SK-N-SH treated with all-trans-retinoic acid at 6 μM for 48 hours (cell line): ENCODE data around the gene GANC.
"Not testable (repeated sequence)": the region's sequence is repeated elsewhere in the genome, so short reads cannot be mapped to it uniquely, and the experiment has no call there.

Experiments
- ATAC-seq: fragments of 200-7000 bp; cut with Tn5 transposase; 3 replicates; pipeline ENCODE4 v1.9.1; 2020; ENCODE audit warnings: mild to moderate bottlenecking, moderate library complexity
- ARNTL ChIP-seq: fragments of 450-650 bp; formaldehyde crosslinking; IDR thresholded peaks from 2 replicates; pipeline ENCODE4 v1.5.0; 2020; ENCODE audit warnings: low read depth, mild to moderate bottlenecking, moderate library complexity, borderline replicate concordance
- BACH2 ChIP-seq: fragments of 250-450 bp; sonication (Bioruptor Pico); IDR thresholded peaks from 2 replicates; pipeline ENCODE4 v1.9.0; 2021; ENCODE audit warnings: mild to moderate bottlenecking, borderline replicate concordance
- CSDC2 ChIP-seq: fragments of 250-450 bp; sonication (Bioruptor Pico); IDR thresholded peaks from 2 replicates; pipeline ENCODE4 v1.5.0; 2020; ENCODE audit warnings: mild to moderate bottlenecking, moderate library complexity
- ESRRG ChIP-seq: fragments of 250-450 bp; sonication (Bioruptor Pico); IDR thresholded peaks from 2 replicates; pipeline ENCODE4 v1.6.1; 2021; ENCODE audit warnings: mild to moderate bottlenecking
- GLIS3 ChIP-seq: fragments of 250-450 bp; sonication (Bioruptor Pico); IDR thresholded peaks from 2 replicates; pipeline ENCODE4 v1.5.0; 2020; ENCODE audit warnings: mild to moderate bottlenecking, moderate library complexity
- ISL1 ChIP-seq: fragments of 250-450 bp; sonication (Bioruptor Pico); IDR thresholded peaks from 2 replicates; pipeline ENCODE4 v2.1.2; 2022; ENCODE audit warnings: mild to moderate bottlenecking, moderate library complexity
- OSR1 ChIP-seq: fragments of 250-450 bp; sonication (Bioruptor Pico); IDR thresholded peaks from 2 replicates; pipeline ENCODE4 v1.8.0; 2022; ENCODE audit warnings: moderate library complexity, mild to moderate bottlenecking, inconsistent platforms
- ZC3H10 ChIP-seq: fragments of 250-450 bp; sonication (Bioruptor Pico); IDR thresholded peaks from 2 replicates; pipeline ENCODE4 v1.5.1; 2021; ENCODE audit warnings: mild to moderate bottlenecking, moderate library complexity
- ZFP3 ChIP-seq: fragments of 250-450 bp; sonication (Bioruptor Pico); IDR thresholded peaks from 2 replicates; pipeline ENCODE4 v1.5.0; 2020; ENCODE audit warnings: mild to moderate bottlenecking, moderate library complexity
- ZFP30 ChIP-seq: fragments of 450-650 bp; formaldehyde crosslinking; IDR thresholded peaks from 2 replicates; pipeline ENCODE4 v1.5.0; 2022; ENCODE audit warnings: mild to moderate bottlenecking, moderate library complexity
- TF ChIP-seq, protein P1 (sequence below): fragments of 250-450 bp; sonication (Bioruptor Pico); IDR thresholded peaks from 2 replicates; pipeline ENCODE4 v1.5.1; 2020; ENCODE audit warnings: low read depth, mild to moderate bottlenecking, moderate library complexity
- TF ChIP-seq, protein P2 (sequence below): fragments of 250-450 bp; sonication (Bioruptor Pico); IDR thresholded peaks from 2 replicates; pipeline ENCODE4 v1.8.0; 2020; ENCODE audit warnings: mild to moderate bottlenecking, moderate library complexity, borderline replicate concordance
- TF ChIP-seq, protein P3 (sequence below): fragments of 250-450 bp; sonication (Bioruptor Pico); IDR thresholded peaks from 2 replicates; pipeline ENCODE4 v1.5.1; 2021; ENCODE audit warnings: mild to moderate bottlenecking, moderate library complexity
- TF ChIP-seq, protein P4 (sequence below): fragments of 250-450 bp; sonication (Bioruptor Pico); IDR thresholded peaks from 2 replicates; pipeline ENCODE4 v1.5.0; 2020; ENCODE audit warnings: mild to moderate bottlenecking, moderate library complexity
- TF ChIP-seq, protein P5 (sequence below): fragments of 250-450 bp; sonication (Bioruptor Pico); IDR thresholded peaks from 2 replicates; pipeline ENCODE4 v1.8.0; 2021; ENCODE audit warnings: low read depth, mild to moderate bottlenecking, moderate library complexity, borderline replicate concordance

Gene GANC

DNA sequence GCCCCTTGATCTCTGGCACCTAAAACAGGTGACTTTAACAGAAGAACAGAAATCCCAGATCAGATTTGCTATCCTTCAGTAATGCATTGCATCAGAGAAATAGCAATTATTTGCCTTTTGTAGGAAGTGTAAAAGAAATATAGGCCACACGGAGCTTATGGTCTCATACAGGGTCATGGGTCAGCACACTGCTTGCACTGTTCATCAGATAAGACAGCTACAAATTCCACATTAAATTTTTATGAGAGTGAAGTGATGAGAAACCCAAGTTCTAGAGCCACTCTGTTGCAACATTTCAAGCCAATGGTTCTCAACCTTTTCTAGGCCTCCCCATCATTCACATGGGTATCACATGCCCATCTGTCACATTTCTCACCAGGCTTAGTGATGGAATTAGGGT, 33.7 kb downstream of the GANC start (continued):
- TF ChIP-seq, protein P1, sequence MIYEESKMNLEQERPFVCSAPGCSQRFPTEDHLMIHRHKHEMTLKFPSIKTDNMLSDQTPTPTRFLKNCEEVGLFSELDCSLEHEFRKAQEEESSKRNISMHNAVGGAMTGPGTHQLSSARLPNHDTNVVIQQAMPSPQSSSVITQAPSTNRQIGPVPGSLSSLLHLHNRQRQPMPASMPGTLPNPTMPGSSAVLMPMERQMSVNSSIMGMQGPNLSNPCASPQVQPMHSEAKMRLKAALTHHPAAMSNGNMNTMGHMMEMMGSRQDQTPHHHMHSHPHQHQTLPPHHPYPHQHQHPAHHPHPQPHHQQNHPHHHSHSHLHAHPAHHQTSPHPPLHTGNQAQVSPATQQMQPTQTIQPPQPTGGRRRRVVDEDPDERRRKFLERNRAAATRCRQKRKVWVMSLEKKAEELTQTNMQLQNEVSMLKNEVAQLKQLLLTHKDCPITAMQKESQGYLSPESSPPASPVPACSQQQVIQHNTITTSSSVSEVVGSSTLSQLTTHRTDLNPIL, result no peak
- no peak for TF ChIP-seq ARNTL (CRISPR knock-in tag)
- TF ChIP-seq, protein P2, sequence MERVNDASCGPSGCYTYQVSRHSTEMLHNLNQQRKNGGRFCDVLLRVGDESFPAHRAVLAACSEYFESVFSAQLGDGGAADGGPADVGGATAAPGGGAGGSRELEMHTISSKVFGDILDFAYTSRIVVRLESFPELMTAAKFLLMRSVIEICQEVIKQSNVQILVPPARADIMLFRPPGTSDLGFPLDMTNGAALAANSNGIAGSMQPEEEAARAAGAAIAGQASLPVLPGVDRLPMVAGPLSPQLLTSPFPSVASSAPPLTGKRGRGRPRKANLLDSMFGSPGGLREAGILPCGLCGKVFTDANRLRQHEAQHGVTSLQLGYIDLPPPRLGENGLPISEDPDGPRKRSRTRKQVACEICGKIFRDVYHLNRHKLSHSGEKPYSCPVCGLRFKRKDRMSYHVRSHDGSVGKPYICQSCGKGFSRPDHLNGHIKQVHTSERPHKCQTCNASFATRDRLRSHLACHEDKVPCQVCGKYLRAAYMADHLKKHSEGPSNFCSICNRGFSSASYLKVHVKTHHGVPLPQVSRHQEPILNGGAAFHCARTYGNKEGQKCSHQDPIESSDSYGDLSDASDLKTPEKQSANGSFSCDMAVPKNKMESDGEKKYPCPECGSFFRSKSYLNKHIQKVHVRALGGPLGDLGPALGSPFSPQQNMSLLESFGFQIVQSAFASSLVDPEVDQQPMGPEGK (CRISPR knock-in tag), result no peak
- TF ChIP-seq, protein P3, sequence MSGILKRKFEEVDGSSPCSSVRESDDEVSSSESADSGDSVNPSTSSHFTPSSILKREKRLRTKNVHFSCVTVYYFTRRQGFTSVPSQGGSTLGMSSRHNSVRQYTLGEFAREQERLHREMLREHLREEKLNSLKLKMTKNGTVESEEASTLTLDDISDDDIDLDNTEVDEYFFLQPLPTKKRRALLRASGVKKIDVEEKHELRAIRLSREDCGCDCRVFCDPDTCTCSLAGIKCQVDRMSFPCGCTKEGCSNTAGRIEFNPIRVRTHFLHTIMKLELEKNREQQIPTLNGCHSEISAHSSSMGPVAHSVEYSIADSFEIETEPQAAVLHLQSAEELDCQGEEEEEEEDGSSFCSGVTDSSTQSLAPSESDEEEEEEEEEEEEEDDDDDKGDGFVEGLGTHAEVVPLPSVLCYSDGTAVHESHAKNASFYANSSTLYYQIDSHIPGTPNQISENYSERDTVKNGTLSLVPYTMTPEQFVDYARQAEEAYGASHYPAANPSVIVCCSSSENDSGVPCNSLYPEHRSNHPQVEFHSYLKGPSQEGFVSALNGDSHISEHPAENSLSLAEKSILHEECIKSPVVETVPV (CRISPR knock-in tag), result no peak

DNA sequence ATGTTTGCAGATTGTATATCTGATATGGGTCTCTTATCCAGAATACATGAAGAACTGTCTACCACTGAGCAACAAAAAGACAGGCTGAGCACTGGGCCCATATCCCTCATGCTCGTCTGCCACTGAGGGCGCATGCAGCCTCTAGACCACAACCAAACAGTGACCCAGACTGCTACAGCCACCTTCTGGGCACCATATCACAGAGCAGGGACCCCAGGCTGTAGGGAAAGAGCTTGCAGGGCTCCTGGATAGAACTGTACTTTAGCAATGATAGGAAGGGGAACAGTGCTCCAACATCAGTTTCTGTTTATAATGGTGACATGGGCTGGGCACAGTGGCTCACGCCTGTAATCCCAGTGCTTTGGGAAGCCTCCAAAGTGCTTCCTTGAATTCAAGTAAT, 40.5 kb downstream of the GANC start:
- ATAC-seq, result no peak
- TF ChIP-seq ZFP30 (CRISPR knock-in tag), result no peak
- TF ChIP-seq, protein P4, sequence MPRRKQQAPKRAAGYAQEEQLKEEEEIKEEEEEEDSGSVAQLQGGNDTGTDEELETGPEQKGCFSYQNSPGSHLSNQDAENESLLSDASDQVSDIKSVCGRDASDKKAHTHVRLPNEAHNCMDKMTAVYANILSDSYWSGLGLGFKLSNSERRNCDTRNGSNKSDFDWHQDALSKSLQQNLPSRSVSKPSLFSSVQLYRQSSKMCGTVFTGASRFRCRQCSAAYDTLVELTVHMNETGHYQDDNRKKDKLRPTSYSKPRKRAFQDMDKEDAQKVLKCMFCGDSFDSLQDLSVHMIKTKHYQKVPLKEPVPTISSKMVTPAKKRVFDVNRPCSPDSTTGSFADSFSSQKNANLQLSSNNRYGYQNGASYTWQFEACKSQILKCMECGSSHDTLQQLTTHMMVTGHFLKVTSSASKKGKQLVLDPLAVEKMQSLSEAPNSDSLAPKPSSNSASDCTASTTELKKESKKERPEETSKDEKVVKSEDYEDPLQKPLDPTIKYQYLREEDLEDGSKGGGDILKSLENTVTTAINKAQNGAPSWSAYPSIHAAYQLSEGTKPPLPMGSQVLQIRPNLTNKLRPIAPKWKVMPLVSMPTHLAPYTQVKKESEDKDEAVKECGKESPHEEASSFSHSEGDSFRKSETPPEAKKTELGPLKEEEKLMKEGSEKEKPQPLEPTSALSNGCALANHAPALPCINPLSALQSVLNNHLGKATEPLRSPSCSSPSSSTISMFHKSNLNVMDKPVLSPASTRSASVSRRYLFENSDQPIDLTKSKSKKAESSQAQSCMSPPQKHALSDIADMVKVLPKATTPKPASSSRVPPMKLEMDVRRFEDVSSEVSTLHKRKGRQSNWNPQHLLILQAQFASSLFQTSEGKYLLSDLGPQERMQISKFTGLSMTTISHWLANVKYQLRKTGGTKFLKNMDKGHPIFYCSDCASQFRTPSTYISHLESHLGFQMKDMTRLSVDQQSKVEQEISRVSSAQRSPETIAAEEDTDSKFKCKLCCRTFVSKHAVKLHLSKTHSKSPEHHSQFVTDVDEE, result no peak
- TF ChIP-seq ISL1 (CRISPR knock-in tag), result no peak
- TF ChIP-seq, protein P5, sequence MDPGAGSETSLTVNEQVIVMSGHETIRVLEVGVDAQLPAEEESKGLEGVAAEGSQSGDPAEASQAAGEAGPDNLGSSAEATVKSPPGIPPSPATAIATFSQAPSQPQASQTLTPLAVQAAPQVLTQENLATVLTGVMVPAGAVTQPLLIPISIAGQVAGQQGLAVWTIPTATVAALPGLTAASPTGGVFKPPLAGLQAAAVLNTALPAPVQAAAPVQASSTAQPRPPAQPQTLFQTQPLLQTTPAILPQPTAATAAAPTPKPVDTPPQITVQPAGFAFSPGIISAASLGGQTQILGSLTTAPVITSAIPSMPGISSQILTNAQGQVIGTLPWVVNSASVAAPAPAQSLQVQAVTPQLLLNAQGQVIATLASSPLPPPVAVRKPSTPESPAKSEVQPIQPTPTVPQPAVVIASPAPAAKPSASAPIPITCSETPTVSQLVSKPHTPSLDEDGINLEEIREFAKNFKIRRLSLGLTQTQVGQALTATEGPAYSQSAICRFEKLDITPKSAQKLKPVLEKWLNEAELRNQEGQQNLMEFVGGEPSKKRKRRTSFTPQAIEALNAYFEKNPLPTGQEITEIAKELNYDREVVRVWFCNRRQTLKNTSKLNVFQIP, result no peak

DNA sequence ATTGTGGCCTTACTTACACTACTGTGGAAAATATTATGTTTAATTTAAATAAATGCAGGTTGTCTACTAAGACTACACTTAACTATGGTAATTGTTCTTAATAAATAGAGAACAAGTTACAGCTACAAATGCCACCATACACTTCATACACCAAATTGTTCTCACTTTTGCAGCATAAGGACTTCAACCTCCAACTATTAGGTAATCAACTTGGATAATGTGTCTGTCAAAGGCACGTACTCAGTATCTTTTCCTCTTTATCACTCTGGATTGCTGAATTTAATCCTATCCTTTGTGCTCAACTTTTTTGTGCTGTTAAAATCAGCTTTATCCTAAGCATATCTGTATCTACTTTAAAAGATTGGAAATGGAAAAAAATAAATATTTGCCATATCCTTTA, 41.8 kb downstream of the GANC start:
- no peak for TF ChIP-seq BACH2
- TF ChIP-seq, all 23 proteins: peak for 0
- no peak for ATAC-seq

DNA sequence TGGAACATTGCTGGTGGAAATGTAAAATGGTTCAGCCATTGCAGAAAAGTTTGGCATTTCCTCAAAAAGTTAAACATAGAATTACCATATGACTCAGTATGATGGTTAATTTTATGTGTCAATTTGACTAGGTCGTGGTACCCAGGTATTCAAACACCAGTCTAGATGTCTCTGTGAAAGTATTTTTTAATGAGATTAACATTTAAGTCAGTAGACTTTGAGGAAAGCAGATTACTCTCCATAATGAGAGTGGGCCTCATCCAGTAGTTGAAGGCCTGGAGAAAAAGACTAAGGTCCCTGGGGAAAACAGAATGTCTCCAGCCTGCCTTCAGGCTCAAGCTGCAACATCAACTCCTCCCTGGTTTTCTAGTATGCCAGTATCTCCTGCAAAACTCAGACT, 42.5 kb downstream of the GANC start:
- no peak for ATAC-seq
- no peak for TF ChIP-seq ESRRG (CRISPR knock-in tag)
- TF ChIP-seq GLIS3, result no peak
- TF ChIP-seq ZFP3, result no peak
- TF ChIP-seq, protein P2 (CRISPR knock-in tag), result no peak
- TF ChIP-seq, protein P4, result no peak
- no peak for TF ChIP-seq ZC3H10 (CRISPR knock-in tag)
- TF ChIP-seq CSDC2 (CRISPR knock-in tag), result no peak
- no peak for TF ChIP-seq ISL1 (CRISPR knock-in tag)
- TF ChIP-seq OSR1, result no peak

DNA sequence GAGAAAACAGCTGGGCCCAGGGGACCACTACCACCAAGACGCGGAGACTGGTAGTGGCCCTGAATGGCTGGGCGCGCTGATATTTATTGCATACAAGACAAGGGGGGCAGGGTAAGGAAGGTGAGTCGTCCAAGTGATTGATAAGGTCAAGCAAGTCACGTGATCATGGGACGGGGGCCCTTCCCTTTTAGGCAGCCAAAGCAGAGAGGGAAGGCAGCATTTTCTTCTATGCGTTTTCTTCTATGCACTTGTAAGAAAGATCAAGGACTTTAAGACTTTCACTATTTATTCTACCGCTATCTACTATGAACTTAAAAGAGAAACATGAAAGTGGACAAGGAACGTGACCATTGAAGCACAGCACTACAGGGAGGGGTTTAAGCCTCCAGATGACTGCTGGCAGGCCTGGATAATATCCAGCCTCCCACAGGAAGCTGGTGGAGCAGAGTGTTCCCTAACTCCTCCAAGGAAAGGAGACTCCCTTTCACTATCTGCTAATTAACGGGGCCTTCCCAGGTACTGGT, 43.3 kb downstream of the GANC start:
- ATAC-seq, result not testable (repeated sequence)
